Panc1 (cell line): ENCODE results near the gene TRAF3IP3. TPM values are rescaled to one million over a fixed set of nuclear protein-coding genes. Genes with fewer than 3 reads are reported as not detected.

Experiments
- ATAC-seq: fragments of 200-7000 bp; cut with Tn5 transposase; 2 replicates; pipeline ENCODE4 v1.9.1; 2020; ENCODE audit warnings: mild to moderate bottlenecking, moderate library complexity
- BruUV-seq: library from RNA; stranded (reverse); fragments of 400-500 nt; replicated peaks from 2 replicates; lab custom pipeline; 2021; lab: Mats Ljungman, UMichigan
- CTCF ChIA-PET: fragments of 300-600 bp; sonication (Branson Sonifier 250); formaldehyde crosslinking; loops from one replicate; lab custom pipeline; 2022; ENCODE audit warnings: antibody characterized with exemption; lab: Charles Lee
- POLR2A ChIA-PET: fragments of 300-600 bp; sonication (Branson Sonifier 250); formaldehyde crosslinking; loops from one replicate; lab custom pipeline; 2022; ENCODE audit warnings: antibody characterized with exemption; lab: Charles Lee
- DNase-seq: peaks from one replicate; pipeline ENCODE4 v3.0.0-alpha.2; 2010; ENCODE audit warnings: low read depth, low spot score
- H3K27ac ChIP-seq: 2 replicates; pipeline ENCODE4 v1.5.1; 2011; ENCODE audit warnings: mild to moderate bottlenecking, low read length, inconsistent platforms
- H3K27me3 ChIP-seq: fragments of 200-500 bp; sonication (Bioruptor generic); 2 replicates; pipeline ENCODE4 v1.6.0; 2014; ENCODE audit warnings: low read length, inconsistent platforms; ENCODE audit not compliant: control insufficient read depth, insufficient read depth
- H3K36me3 ChIP-seq: fragments of 200-500 bp; sonication (Bioruptor generic); 2 replicates; pipeline ENCODE4 v1.5.1; 2014; ENCODE audit warnings: inconsistent platforms, mild to moderate bottlenecking, low read length, moderate library complexity; ENCODE audit not compliant: control insufficient read depth, insufficient read depth
- H3K4me1 ChIP-seq: 2 replicates; pipeline ENCODE4 v1.5.1; 2011; ENCODE audit warnings: inconsistent platforms, mild to moderate bottlenecking, low read length, moderate library complexity; ENCODE audit not compliant: control insufficient read depth, insufficient read depth
- H3K4me3 ChIP-seq, 2 experiments: 2 replicates each; pipeline ENCODE4 v1.5.1; 2011 to 2012; ENCODE audit warnings: low read depth in 2 of 2, low read length in 2 of 2, mild to moderate bottlenecking in 2 of 2, inconsistent platforms in 1 of 2, moderate library complexity in 1 of 2
- H3K9me3 ChIP-seq: fragments of 200-500 bp; sonication (Bioruptor generic); 2 replicates; pipeline ENCODE4 v1.5.1; 2014; ENCODE audit warnings: low read depth, mild to moderate bottlenecking, inconsistent platforms, low read length, moderate library complexity; ENCODE audit not compliant: control insufficient read depth, insufficient read depth
- POLR2AphosphoS5 ChIP-seq: IDR thresholded peaks from 2 replicates; pipeline ENCODE4 v1.6.1; 2012; ENCODE audit warnings: mild to moderate bottlenecking, low read depth, low read length, moderate library complexity
- SIN3A ChIP-seq: IDR thresholded peaks from 2 replicates; pipeline ENCODE4 v1.6.1; 2012; ENCODE audit warnings: low read depth, mild to moderate bottlenecking, low read length, moderate library complexity, borderline replicate concordance; ENCODE audit not compliant: insufficient read depth
- TCF7L2 ChIP-seq: IDR thresholded peaks from 2 replicates; pipeline ENCODE4 v1.6.1; 2011; ENCODE audit warnings: mild to moderate bottlenecking, low read depth, low read length, inconsistent platforms
- in situ Hi-C: cut with HindIII; loops from 2 replicates; pipeline ENCODE4 v1.10.0; 2016; ENCODE audit warnings: low sequenced_read_pairs, low pct_unique_long_range_greater_than_20kb
- intact Hi-C: fragments of 100-400 bp; cut with micrococcal nuclease; formaldehyde crosslinking; loops from one replicate; pipeline ENCODE4 v1.10.0; 2022; ENCODE audit not compliant: unreplicated experiment
- total RNA-seq: library from RNA; stranded (reverse); gene quantifications from one replicate; pipeline ENCODE4 v1.2.1, GENCODE V29; 2021; ENCODE audit not compliant: unreplicated experiment
- TF ChIP-seq, protein P1 (sequence below): fragments of 450-650 bp; IDR thresholded peaks from 2 replicates; pipeline ENCODE4 v1.5.1; 2017; ENCODE audit warnings: mild to moderate bottlenecking
- TF ChIP-seq, protein P2 (sequence below), 2 experiments: IDR thresholded peaks; 2 replicates each; pipeline ENCODE4 v1.6.1; 2011 to 2012; ENCODE audit warnings: low read depth in 2 of 2, control low read depth in 1 of 2, low read length in 1 of 2, mild to moderate bottlenecking in 1 of 2, moderate library complexity in 1 of 2; ENCODE audit not compliant: insufficient read depth in 1 of 2

The TRAF3IP3 gene
- total RNA-seq, 1 experiment from 2014 or later, result 0.67 TPM

DNA sequence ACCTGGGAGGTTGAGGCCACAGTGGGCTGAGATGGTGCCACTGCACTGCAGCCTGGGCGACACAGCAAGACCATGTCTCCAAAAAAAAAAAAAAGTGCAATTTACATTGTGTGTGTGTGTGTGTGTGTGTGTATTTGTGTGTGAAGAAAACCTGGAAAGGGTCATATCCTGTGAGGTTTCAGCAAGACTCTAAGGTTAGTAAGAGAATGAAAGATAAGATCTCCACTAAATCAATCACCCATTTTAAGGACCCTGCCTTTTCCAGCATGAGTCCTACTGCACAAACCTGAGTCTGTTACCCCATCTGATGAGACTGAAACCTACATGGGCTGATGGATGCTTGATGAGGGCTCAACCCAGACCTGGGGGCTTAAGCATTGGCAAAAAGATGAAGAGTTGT lies 33.4 kb downstream of the TRAF3IP3 start:
- peaks cover 7% of the 10 kb centered on the region; the same call in 1 of the 2 replicates for H3K9me3 ChIP-seq
- peaks cover 4% of the 10 kb centered on the region; the same call in 1 of the 2 replicates for H3K4me1 ChIP-seq
- ChIA-PET POLR2A (no interaction called here), CTCF (no interaction called here)
- no peak overlapping the region for H3K4me3 ChIP-seq
- TF ChIP-seq TCF7L2, result no peak
- TF ChIP-seq, protein P1, sequence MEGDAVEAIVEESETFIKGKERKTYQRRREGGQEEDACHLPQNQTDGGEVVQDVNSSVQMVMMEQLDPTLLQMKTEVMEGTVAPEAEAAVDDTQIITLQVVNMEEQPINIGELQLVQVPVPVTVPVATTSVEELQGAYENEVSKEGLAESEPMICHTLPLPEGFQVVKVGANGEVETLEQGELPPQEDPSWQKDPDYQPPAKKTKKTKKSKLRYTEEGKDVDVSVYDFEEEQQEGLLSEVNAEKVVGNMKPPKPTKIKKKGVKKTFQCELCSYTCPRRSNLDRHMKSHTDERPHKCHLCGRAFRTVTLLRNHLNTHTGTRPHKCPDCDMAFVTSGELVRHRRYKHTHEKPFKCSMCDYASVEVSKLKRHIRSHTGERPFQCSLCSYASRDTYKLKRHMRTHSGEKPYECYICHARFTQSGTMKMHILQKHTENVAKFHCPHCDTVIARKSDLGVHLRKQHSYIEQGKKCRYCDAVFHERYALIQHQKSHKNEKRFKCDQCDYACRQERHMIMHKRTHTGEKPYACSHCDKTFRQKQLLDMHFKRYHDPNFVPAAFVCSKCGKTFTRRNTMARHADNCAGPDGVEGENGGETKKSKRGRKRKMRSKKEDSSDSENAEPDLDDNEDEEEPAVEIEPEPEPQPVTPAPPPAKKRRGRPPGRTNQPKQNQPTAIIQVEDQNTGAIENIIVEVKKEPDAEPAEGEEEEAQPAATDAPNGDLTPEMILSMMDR, result no peak
- no peak for TF ChIP-seq POLR2AphosphoS5
- TF ChIP-seq, protein P2, sequence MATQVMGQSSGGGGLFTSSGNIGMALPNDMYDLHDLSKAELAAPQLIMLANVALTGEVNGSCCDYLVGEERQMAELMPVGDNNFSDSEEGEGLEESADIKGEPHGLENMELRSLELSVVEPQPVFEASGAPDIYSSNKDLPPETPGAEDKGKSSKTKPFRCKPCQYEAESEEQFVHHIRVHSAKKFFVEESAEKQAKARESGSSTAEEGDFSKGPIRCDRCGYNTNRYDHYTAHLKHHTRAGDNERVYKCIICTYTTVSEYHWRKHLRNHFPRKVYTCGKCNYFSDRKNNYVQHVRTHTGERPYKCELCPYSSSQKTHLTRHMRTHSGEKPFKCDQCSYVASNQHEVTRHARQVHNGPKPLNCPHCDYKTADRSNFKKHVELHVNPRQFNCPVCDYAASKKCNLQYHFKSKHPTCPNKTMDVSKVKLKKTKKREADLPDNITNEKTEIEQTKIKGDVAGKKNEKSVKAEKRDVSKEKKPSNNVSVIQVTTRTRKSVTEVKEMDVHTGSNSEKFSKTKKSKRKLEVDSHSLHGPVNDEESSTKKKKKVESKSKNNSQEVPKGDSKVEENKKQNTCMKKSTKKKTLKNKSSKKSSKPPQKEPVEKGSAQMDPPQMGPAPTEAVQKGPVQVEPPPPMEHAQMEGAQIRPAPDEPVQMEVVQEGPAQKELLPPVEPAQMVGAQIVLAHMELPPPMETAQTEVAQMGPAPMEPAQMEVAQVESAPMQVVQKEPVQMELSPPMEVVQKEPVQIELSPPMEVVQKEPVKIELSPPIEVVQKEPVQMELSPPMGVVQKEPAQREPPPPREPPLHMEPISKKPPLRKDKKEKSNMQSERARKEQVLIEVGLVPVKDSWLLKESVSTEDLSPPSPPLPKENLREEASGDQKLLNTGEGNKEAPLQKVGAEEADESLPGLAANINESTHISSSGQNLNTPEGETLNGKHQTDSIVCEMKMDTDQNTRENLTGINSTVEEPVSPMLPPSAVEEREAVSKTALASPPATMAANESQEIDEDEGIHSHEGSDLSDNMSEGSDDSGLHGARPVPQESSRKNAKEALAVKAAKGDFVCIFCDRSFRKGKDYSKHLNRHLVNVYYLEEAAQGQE (IDR thresholded peaks at IDR 0.05; ENCODE audit: insufficient read depth in 1 of 2, low read depth in 2 of 2, low read length in 1 of 2), result no peak
- no peak for TF ChIP-seq SIN3A
- BruUV-seq, result no TSS peak
- H3K27ac ChIP-seq, result no peak overlapping the region
- H3K36me3 ChIP-seq, result no peaks in the 10 kb centered on the region; the same call in 1 of the 2 replicates
- peaks cover 7% of the 10 kb centered on the region; the same call in 1 of the 2 replicates for H3K27me3 ChIP-seq
- DNase-seq, result no peak
- in situ Hi-C loops (no loop called here), intact Hi-C loops (no loop called here)
- no peak for ATAC-seq

DNA sequence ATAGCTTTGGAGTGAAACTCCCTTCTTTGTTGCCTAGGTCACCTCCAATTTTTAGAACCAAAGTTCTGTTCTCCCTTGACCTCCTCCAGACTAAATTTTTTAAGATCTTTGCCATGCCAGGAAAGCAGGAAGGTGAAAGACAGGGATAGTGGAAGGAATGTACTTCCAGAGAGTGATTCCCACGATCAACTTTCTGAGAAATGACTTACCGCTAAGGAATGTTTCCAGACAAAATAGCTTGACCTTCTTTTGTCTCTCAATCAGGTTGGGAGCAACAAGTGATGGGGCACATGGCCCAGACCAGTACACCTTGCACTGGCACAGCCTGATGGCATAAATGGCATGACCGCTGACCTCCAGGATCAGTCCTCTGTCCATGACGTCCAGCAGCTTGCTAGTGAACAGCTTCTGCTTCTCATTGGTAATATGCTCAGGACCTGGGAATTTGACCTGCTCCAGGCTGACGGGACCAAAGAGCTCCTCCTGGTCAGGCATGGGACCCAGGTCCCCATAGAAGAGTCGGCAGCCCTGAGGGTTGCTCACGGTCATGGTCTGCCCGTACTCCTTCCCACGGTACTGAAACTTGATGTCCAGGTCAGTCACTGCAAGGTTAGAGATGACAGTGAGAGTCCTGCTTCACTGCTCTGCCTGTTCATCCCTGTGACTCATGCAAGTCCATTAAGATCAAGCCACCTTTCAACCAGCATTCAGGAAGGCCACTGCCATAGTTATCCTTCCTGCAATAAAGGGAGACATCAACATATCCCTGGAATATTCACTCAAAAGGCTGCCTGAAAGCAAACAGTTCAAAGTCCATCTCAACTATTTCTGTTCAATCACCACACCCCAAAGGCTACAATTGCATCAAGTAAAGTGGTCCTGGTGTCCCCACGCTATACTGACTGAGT lies 34.7 kb downstream of the TRAF3IP3 start:
- ATAC-seq (no peak), DNase-seq (no peak)
- POLR2A ChIA-PET, result no interaction called here
- Histone ChIP-seq H3K4me3 (no peak overlapping the region), H3K9me3 (no peaks in the 10 kb centered on the region), H3K27ac (no peak overlapping the region), H3K4me1 (no peaks in the 10 kb centered on the region), H3K36me3 (no peaks in the 10 kb centered on the region), H3K27me3 (peaks cover 7% of the 10 kb centered on the region; the same call in 1 of the 2 replicates)
- CTCF ChIA-PET, result no interaction called here
- no TSS peak for BruUV-seq
- intact Hi-C loops, result no loop called here
- in situ Hi-C loops, result no loop called here
- TF ChIP-seq, protein P2 (IDR thresholded peaks at IDR 0.05; ENCODE audit: insufficient read depth in 1 of 2, low read depth in 2 of 2, low read length in 1 of 2), result no peak
- TF ChIP-seq SIN3A, result no peak
- no peak for TF ChIP-seq POLR2AphosphoS5
- TF ChIP-seq TCF7L2, result no peak
- TF ChIP-seq, protein P1, result no peak
